HPDE6-E6E7 (cell line): ENCODE data around the gene TRPM3.

Source experiments
- DNase-seq: peaks from one replicate; pipeline ENCODE4 v3.0.0; 2011; ENCODE audit warnings: missing footprints; ENCODE audit errors: extremely low spot score

Gene TRPM3

GRCh38 chr9:71097671-71098070, 23.8 kb downstream of the TRPM3 start:
- no peak for DNase-seq

GRCh38 chr9:71096421-71097108, 24.9 kb downstream of the TRPM3 start:
- DNase-seq = no peak

GRCh38 chr9:71094708-71095251, 26.6 kb downstream of the TRPM3 start:
- DNase-seq = no peak

GRCh38 chr9:71090896-71091295, 30.5 kb downstream of the TRPM3 start:
- no peak for DNase-seq

GRCh38 chr9:71079451-71079850, 42.0 kb downstream of the TRPM3 start:
- DNase-seq = no peak

- no peak for DNase-seq
These were observed 45.3 kb downstream of the TRPM3 start for GRCh38 chr9:71076096-71076495.

- DNase-seq = no peak
These were observed 47.9 kb downstream of the TRPM3 start for GRCh38 chr9:71073494-71073893.

GRCh38 chr9:71072587-71072986, 48.8 kb downstream of the TRPM3 start:
- DNase-seq = no peak

- no peak for DNase-seq
These were observed 49.8 kb downstream of the TRPM3 start for GRCh38 chr9:71071633-71072032.

GRCh38 chr9:71058660-71059059, 62.8 kb downstream of the TRPM3 start:
- no peak for DNase-seq

- DNase-seq = no peak
These were observed 69.1 kb downstream of the TRPM3 start for GRCh38 chr9:71052287-71052686.

- no peak for DNase-seq
These were observed 73.1 kb downstream of the TRPM3 start for GRCh38 chr9:71048280-71048679.

- DNase-seq = no peak
These were observed 78.9 kb downstream of the TRPM3 start for GRCh38 chr9:71042448-71042990.

- DNase-seq = no peak
These were observed 83.9 kb downstream of the TRPM3 start for GRCh38 chr9:71037521-71037920.

- no peak for DNase-seq
These were observed 84.9 kb downstream of the TRPM3 start for GRCh38 chr9:71036501-71036900.

GRCh38 chr9:71032779-71033178, 88.6 kb downstream of the TRPM3 start:
- no peak for DNase-seq

- DNase-seq = no peak
These were observed 95.7 kb downstream of the TRPM3 start for GRCh38 chr9:71025728-71026127.

GRCh38 chr9:71025201-71025600, 96.2 kb downstream of the TRPM3 start:
- DNase-seq = no peak

GRCh38 chr9:71010258-71010657, 111.2 kb downstream of the TRPM3 start:
- no peak for DNase-seq

GRCh38 chr9:71005456-71005855, 116.0 kb downstream of the TRPM3 start:
- no peak for DNase-seq

- DNase-seq = no peak
These were observed 117.2 kb downstream of the TRPM3 start for GRCh38 chr9:71004196-71004595.

- no peak for DNase-seq
These were observed 118.1 kb downstream of the TRPM3 start for GRCh38 chr9:71003346-71003745.

- DNase-seq = peak; percentile 25
These were observed 119.5 kb downstream of the TRPM3 start for GRCh38 chr9:71001780-71002386.
